Measurements from ENCODE around the gene SMCHD1.
"Not testable (repeated sequence)": the region's sequence is repeated elsewhere in the genome, so short reads cannot be mapped to it uniquely, and the experiment has no call there.

The SMCHD1 gene

GRCh38 chr18:2827061-2827460 is 171.5 kb downstream of the SMCHD1 start:
- H3K9me3 ChIP-seq (ENCODE audit: control extremely low read depth in 1 of 5, control insufficient read depth in 4 of 5, insufficient read depth in 2 of 5, low read depth in 1 of 5, low read length in 4 of 5): no peaks in the 10 kb centered on the region
- H3K27me3 ChIP-seq (replicated peaks in 2 of 5; ENCODE audit: control insufficient read depth in 4 of 5, insufficient read depth in 5 of 5, low read length in 4 of 5): no peaks in the 10 kb centered on the region
- WGBS (ENCODE audit: insufficient coverage): 100% methylated on average over 2 of the region's 5 CpGs
- no peaks in the 10 kb centered on the region for H3K36me3 ChIP-seq (ENCODE audit: control insufficient read depth in 4 of 4, insufficient read depth in 4 of 4, low read length in 3 of 4)
- DNase-seq: no peak
- H3K27ac ChIP-seq (ENCODE audit: insufficient read depth in 1 of 2, low read depth in 1 of 2, low read length in 2 of 2, poor library complexity in 1 of 2, severe bottlenecking in 2 of 2): no peak overlapping the region
- no peaks in the 10 kb centered on the region for H3K4me1 ChIP-seq (ENCODE audit: control extremely low read depth in 1 of 4, control insufficient read depth in 4 of 4, insufficient read depth in 4 of 4, low read length in 3 of 4)
- POLR2A ChIA-PET: no interaction called here
- CTCF ChIA-PET: no interaction called here
- no peak overlapping the region for H3K4me3 ChIP-seq (ENCODE audit: control insufficient read depth in 1 of 7, extremely low read depth in 1 of 7, insufficient read depth in 4 of 7, low read depth in 2 of 7, low read length in 6 of 7)

DNA sequence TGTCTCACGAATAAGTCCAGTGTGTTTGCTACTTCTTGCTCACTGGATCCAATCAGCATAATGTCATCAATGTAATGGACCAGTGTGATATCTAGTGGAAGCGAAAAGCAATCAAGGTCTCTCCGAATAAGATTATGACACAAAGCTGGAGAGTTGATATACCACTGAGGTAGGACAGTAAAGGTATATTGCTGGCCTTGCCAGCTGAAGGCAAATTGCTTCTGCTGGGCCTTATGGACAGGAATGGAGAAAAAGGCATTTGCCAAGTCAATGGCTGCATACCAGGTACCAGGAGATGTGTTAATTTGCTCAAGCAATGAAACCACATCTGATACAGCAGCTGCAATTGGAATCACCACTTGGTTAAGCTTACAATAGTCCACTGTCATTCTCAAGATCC is 180.6 kb downstream of the SMCHD1 start:
- H3K27ac ChIP-seq (ENCODE audit: insufficient read depth in 1 of 2, low read depth in 1 of 2, low read length in 2 of 2, poor library complexity in 1 of 2, severe bottlenecking in 2 of 2); DNase-seq; H3K9me3 ChIP-seq (ENCODE audit: control extremely low read depth in 1 of 5, control insufficient read depth in 4 of 5, insufficient read depth in 2 of 5, low read depth in 1 of 5, low read length in 4 of 5); H3K4me1 ChIP-seq (ENCODE audit: control extremely low read depth in 1 of 4, control insufficient read depth in 4 of 4, insufficient read depth in 4 of 4, low read length in 3 of 4); H3K27me3 ChIP-seq (replicated peaks in 2 of 5; ENCODE audit: control insufficient read depth in 4 of 5, insufficient read depth in 5 of 5, low read length in 4 of 5); H3K4me3 ChIP-seq (ENCODE audit: control insufficient read depth in 1 of 7, extremely low read depth in 1 of 7, insufficient read depth in 4 of 7, low read depth in 2 of 7, low read length in 6 of 7); H3K36me3 ChIP-seq (ENCODE audit: control insufficient read depth in 4 of 4, insufficient read depth in 4 of 4, low read length in 3 of 4); POLR2A ChIA-PET: not testable (repeated sequence)
- 97% methylated on average over 3 of the region's 3 CpGs for WGBS (ENCODE audit: insufficient coverage)
- CTCF ChIA-PET: interaction anchor here (1.6 kb wide), 1 partner anchor 10 kb away, joined by 4 read pairs; no protein-coding TSS in a partner anchor

DNA sequence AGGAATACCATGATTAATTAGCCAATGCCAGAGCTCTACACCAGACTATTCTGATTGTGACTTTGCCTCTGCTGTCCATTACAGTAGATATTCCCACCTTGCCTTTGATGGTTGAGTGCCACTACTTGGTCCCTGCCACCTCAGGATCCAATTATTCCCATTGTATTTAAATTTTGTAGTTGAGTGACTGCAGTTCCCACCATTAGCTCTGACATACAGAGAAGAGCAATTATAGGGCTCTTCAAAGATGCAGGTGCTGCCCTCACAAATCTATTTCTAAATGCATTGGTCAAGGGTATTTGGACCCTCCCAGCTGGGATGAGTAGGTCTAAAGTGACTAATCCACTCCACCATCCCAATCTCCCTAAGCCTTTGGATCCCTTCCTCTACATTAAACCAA is 181.8 kb downstream of the SMCHD1 start:
- H3K4me1 ChIP-seq (ENCODE audit: control extremely low read depth in 1 of 4, control insufficient read depth in 4 of 4, insufficient read depth in 4 of 4, low read length in 3 of 4); H3K27me3 ChIP-seq (replicated peaks in 2 of 5; ENCODE audit: control insufficient read depth in 4 of 5, insufficient read depth in 5 of 5, low read length in 4 of 5); H3K36me3 ChIP-seq (ENCODE audit: control insufficient read depth in 4 of 4, insufficient read depth in 4 of 4, low read length in 3 of 4); H3K27ac ChIP-seq (ENCODE audit: insufficient read depth in 1 of 2, low read depth in 1 of 2, low read length in 2 of 2, poor library complexity in 1 of 2, severe bottlenecking in 2 of 2); H3K4me3 ChIP-seq (ENCODE audit: control insufficient read depth in 1 of 7, extremely low read depth in 1 of 7, insufficient read depth in 4 of 7, low read depth in 2 of 7, low read length in 6 of 7); DNase-seq; POLR2A ChIA-PET; H3K9me3 ChIP-seq (ENCODE audit: control extremely low read depth in 1 of 5, control insufficient read depth in 4 of 5, insufficient read depth in 2 of 5, low read depth in 1 of 5, low read length in 4 of 5): not testable (repeated sequence)
- CTCF ChIA-PET: interaction anchor here (1.6 kb wide), 1 partner anchor 11 kb away, joined by 4 read pairs; no protein-coding TSS in a partner anchor

DNA sequence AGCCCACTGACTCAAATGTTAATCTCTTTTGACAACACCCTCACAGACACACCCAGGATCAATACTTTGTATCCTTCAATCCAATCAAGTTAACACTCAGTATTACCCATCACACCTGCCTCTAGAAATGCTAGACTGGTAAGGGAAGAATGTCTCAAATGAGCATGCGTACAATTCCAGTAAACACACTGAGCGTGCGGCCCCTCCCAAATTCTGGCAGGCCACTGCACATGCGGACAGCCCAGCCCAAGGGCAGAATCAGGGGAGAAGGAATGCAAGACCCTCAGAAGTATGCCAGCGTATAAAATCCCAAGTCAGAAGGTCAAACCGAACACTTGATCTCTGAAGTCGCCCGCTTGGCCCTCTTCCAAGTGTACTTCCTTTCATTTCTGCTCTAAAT is 183.7 kb downstream of the SMCHD1 start:
- POLR2A ChIA-PET: no interaction called here
- Histone ChIP-seq H3K27ac (ENCODE audit: insufficient read depth in 1 of 2, low read depth in 1 of 2, low read length in 2 of 2, poor library complexity in 1 of 2, severe bottlenecking in 2 of 2) (no peak overlapping the region), H3K36me3 (ENCODE audit: control insufficient read depth in 4 of 4, insufficient read depth in 4 of 4, low read length in 3 of 4) (no peaks in the 10 kb centered on the region), H3K9me3 (ENCODE audit: control extremely low read depth in 1 of 5, control insufficient read depth in 4 of 5, insufficient read depth in 2 of 5, low read depth in 1 of 5, low read length in 4 of 5) (peaks cover 0 to 3% (median 0%) of the 10 kb centered on the region in 5 experiments), H3K4me1 (ENCODE audit: control extremely low read depth in 1 of 4, control insufficient read depth in 4 of 4, insufficient read depth in 4 of 4, low read length in 3 of 4) (peaks cover 0 to 3% (median 0%) of the 10 kb centered on the region in 4 experiments), H3K27me3 (replicated peaks in 2 of 5; ENCODE audit: control insufficient read depth in 4 of 5, insufficient read depth in 5 of 5, low read length in 4 of 5) (peaks cover 0 to 2% (median 0%) of the 10 kb centered on the region in 5 experiments), H3K4me3 (ENCODE audit: control insufficient read depth in 1 of 7, extremely low read depth in 1 of 7, insufficient read depth in 4 of 7, low read depth in 2 of 7, low read length in 6 of 7) (no peak overlapping the region)
- CTCF ChIA-PET: no interaction called here
- WGBS (ENCODE audit: insufficient coverage): 90% methylated on average over 8 of the region's 8 CpGs
- DNase-seq: no peak

- Histone ChIP-seq H3K9me3 (ENCODE audit: control extremely low read depth in 1 of 5, control insufficient read depth in 4 of 5, insufficient read depth in 2 of 5, low read depth in 1 of 5, low read length in 4 of 5) (peaks cover 0 to 3% (median 0%) of the 10 kb centered on the region in 5 experiments), H3K36me3 (ENCODE audit: control insufficient read depth in 4 of 4, insufficient read depth in 4 of 4, low read length in 3 of 4) (no peaks in the 10 kb centered on the region), H3K4me1 (ENCODE audit: control extremely low read depth in 1 of 4, control insufficient read depth in 4 of 4, insufficient read depth in 4 of 4, low read length in 3 of 4) (peaks cover 0 to 5% (median 0%) of the 10 kb centered on the region in 4 experiments), H3K4me3 (ENCODE audit: control insufficient read depth in 1 of 7, extremely low read depth in 1 of 7, insufficient read depth in 4 of 7, low read depth in 2 of 7, low read length in 6 of 7) (no peak overlapping the region), H3K27me3 (replicated peaks in 2 of 5; ENCODE audit: control insufficient read depth in 4 of 5, insufficient read depth in 5 of 5, low read length in 4 of 5) (peaks cover 0 to 2% (median 0%) of the 10 kb centered on the region in 5 experiments), H3K27ac (ENCODE audit: insufficient read depth in 1 of 2, low read depth in 1 of 2, low read length in 2 of 2, poor library complexity in 1 of 2, severe bottlenecking in 2 of 2) (no peak overlapping the region)
- DNase-seq: no peak
- no CpG with 5 or more reads among the region's 1 CpG for WGBS (ENCODE audit: insufficient coverage)
- ChIA-PET CTCF (no interaction called here), POLR2A (no interaction called here)
These were observed 185.0 kb downstream of the SMCHD1 start for GRCh38 chr18:2840521-2840920.

DNA sequence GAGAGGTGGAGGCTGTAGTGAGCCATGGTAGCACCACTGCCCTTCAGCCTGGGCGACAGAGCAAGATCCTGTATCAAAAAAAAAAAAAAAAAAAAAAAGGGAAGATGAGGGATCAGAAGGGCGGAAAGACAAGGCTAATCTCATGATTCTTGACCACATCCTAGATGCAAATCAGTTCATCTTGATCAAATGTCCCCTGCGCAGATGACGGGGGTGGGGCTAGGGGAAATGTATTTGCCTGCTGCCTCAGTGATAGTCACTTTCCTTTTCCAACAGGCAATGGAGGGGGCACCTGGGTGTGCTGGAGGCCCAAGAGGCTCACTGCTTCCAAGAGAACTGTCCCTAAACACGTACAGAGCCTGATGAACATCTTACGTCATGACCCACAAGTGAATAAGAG is 187.6 kb downstream of the SMCHD1 start:
- Histone ChIP-seq H3K4me1 (ENCODE audit: control extremely low read depth in 1 of 4, control insufficient read depth in 4 of 4, insufficient read depth in 4 of 4, low read length in 3 of 4) (peaks cover under 1 to 29% (median 18%) of the 10 kb centered on the region in 4 experiments), H3K36me3 (ENCODE audit: control insufficient read depth in 4 of 4, insufficient read depth in 4 of 4, low read length in 3 of 4) (no peaks in the 10 kb centered on the region), H3K9me3 (ENCODE audit: control extremely low read depth in 1 of 5, control insufficient read depth in 4 of 5, insufficient read depth in 2 of 5, low read depth in 1 of 5, low read length in 4 of 5) (no peaks in the 10 kb centered on the region), H3K27ac (ENCODE audit: insufficient read depth in 1 of 2, low read depth in 1 of 2, low read length in 2 of 2, poor library complexity in 1 of 2, severe bottlenecking in 2 of 2) (no peak overlapping the region), H3K27me3 (replicated peaks in 2 of 5; ENCODE audit: control insufficient read depth in 4 of 5, insufficient read depth in 5 of 5, low read length in 4 of 5) (peaks cover 0 to 2% (median 0%) of the 10 kb centered on the region in 5 experiments), H3K4me3 (ENCODE audit: control insufficient read depth in 1 of 7, extremely low read depth in 1 of 7, insufficient read depth in 4 of 7, low read depth in 2 of 7, low read length in 6 of 7) (no peak overlapping the region)
- 59% methylated on average over 5 of the region's 6 CpGs for WGBS (ENCODE audit: insufficient coverage)
- DNase-seq: peak in 2 of 3 donors; percentile 33 to 52
- ChIA-PET POLR2A (no interaction called here), CTCF (no interaction called here)

GRCh38 chr18:2845172-2845571 is 189.6 kb downstream of the SMCHD1 start:
- WGBS (ENCODE audit: insufficient coverage): 46% methylated on average over 2 of the region's 4 CpGs
- peaks cover 2 to 38% (median 27%) of the 10 kb centered on the region in 4 experiments for H3K4me1 ChIP-seq (ENCODE audit: control extremely low read depth in 1 of 4, control insufficient read depth in 4 of 4, insufficient read depth in 4 of 4, low read length in 3 of 4)
- H3K9me3 ChIP-seq (ENCODE audit: control extremely low read depth in 1 of 5, control insufficient read depth in 4 of 5, insufficient read depth in 2 of 5, low read depth in 1 of 5, low read length in 4 of 5): no peaks in the 10 kb centered on the region
- H3K36me3 ChIP-seq (ENCODE audit: control insufficient read depth in 4 of 4, insufficient read depth in 4 of 4, low read length in 3 of 4): no peaks in the 10 kb centered on the region
- DNase-seq: peak in 2 of 3 donors; percentile 27 to 35
- CTCF ChIA-PET: interaction anchor here (0.9 to 1.4 kb wide), 2 partner anchors 14 to 39 kb away, joined by 4 read pairs; no protein-coding TSS in a partner anchor
- POLR2A ChIA-PET: no interaction called here
- H3K27ac ChIP-seq (ENCODE audit: insufficient read depth in 1 of 2, low read depth in 1 of 2, low read length in 2 of 2, poor library complexity in 1 of 2, severe bottlenecking in 2 of 2): no peak overlapping the region
- H3K27me3 ChIP-seq (replicated peaks in 2 of 5; ENCODE audit: control insufficient read depth in 4 of 5, insufficient read depth in 5 of 5, low read length in 4 of 5): peaks cover 0 to 17% (median 5%) of the 10 kb centered on the region in 5 experiments
- H3K4me3 ChIP-seq (ENCODE audit: control insufficient read depth in 1 of 7, extremely low read depth in 1 of 7, insufficient read depth in 4 of 7, low read depth in 2 of 7, low read length in 6 of 7): no peak overlapping the region
